ENCODE data around the gene ADIRF.

DNA sequence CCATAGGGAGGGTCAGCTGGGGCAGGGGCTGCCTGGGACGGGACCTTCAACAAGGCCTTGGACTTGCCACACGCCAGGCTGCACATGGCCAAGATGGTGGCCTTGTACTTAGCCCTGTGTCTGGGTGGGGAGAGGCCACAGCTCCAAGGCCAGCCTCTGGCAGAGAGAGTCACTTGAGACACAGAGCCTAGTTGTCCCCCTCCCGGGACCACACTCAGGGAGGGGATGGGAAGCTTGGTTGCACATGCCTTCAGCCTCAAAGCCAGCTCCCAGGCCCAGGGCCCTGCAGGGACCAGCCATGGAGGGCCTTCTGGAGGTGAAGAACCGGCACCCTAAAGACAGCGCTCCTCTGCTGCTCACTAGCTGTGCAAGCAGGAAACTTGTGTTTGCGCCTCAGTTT, 27.6 kb upstream of the ADIRF start:
- TF ChIP-seq, protein P1, sequence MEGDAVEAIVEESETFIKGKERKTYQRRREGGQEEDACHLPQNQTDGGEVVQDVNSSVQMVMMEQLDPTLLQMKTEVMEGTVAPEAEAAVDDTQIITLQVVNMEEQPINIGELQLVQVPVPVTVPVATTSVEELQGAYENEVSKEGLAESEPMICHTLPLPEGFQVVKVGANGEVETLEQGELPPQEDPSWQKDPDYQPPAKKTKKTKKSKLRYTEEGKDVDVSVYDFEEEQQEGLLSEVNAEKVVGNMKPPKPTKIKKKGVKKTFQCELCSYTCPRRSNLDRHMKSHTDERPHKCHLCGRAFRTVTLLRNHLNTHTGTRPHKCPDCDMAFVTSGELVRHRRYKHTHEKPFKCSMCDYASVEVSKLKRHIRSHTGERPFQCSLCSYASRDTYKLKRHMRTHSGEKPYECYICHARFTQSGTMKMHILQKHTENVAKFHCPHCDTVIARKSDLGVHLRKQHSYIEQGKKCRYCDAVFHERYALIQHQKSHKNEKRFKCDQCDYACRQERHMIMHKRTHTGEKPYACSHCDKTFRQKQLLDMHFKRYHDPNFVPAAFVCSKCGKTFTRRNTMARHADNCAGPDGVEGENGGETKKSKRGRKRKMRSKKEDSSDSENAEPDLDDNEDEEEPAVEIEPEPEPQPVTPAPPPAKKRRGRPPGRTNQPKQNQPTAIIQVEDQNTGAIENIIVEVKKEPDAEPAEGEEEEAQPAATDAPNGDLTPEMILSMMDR (IDR thresholded peaks at IDR 0.05; ENCODE audit: insufficient read depth, low read depth, low read length): no peak
- TF ChIP-seq EZH2 (IDR thresholded peaks at IDR 0.05; ENCODE audit: insufficient read depth, low read length): no peak

All from astrocyte (in vitro differentiated cells and primary cell).